ENCODE results near the gene RRM1. TPM values are rescaled to one million over a fixed set of nuclear protein-coding genes. Genes with fewer than 3 reads are reported as not detected.

Gene RRM1
- total RNA-seq, 1 experiment from 2014 or later: 88.8 TPM

DNA sequence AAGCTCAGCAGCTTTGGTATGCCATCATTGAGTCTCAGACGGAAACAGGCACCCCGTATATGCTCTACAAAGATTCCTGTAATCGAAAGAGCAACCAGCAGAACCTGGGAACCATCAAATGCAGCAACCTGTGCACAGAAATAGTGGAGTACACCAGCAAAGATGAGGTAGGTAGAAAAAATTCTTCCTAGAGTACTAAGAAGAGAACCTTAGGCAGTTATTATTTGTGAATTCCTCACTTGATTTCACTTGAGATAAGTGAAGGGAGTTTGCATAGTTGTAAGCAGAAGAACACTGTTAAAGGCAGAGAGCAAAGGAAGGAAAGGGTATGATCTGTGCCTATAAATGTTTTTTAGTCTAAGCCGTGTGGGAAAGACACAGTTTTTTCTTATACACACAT is 28.6 kb downstream of the RRM1 start:
- DNase-seq (ENCODE audit: low spot score) (no peak), ATAC-seq (no peak)
- no peaks in the 10 kb centered on the region for H3K4me1 Mint-ChIP-seq
- no peak for TF ChIP-seq ZBTB21 (CRISPR knock-in tag; IDR thresholded peaks at IDR 0.05; ENCODE audit: borderline replicate concordance)
- TF ChIP-seq ATF6 (CRISPR knock-in tag; IDR thresholded peaks at IDR 0.05): no peak
- no peak for TF ChIP-seq CBFB (CRISPR knock-in tag; IDR thresholded peaks at IDR 0.05; ENCODE audit: low read depth)
- no peak for TF ChIP-seq AR (CRISPR knock-in tag; IDR thresholded peaks at IDR 0.05)
- TF ChIP-seq KAT7 (CRISPR knock-in tag; IDR thresholded peaks at IDR 0.05; ENCODE audit: borderline replicate concordance): no peak
- TF ChIP-seq ZNF219 (CRISPR knock-in tag; IDR thresholded peaks at IDR 0.05; ENCODE audit: borderline replicate concordance): no peak
- no peak for TF ChIP-seq ZNF671 (CRISPR knock-in tag; IDR thresholded peaks at IDR 0.05)
- TF ChIP-seq EMX1 (CRISPR knock-in tag; IDR thresholded peaks at IDR 0.05): no peak
- TF ChIP-seq IRF2 (CRISPR knock-in tag; IDR thresholded peaks at IDR 0.05; ENCODE audit: borderline replicate concordance, low read depth): no peak
- TF ChIP-seq PRDM15 (CRISPR knock-in tag; IDR thresholded peaks at IDR 0.05): no peak
- TF ChIP-seq ZNF317 (CRISPR knock-in tag; IDR thresholded peaks at IDR 0.05; ENCODE audit: borderline replicate concordance, low read depth): no peak
- TF ChIP-seq ATF3 (CRISPR knock-in tag; conservative IDR thresholded peaks at IDR 0.05): no peak
- no peak for TF ChIP-seq MYBL2 (CRISPR knock-in tag; IDR thresholded peaks at IDR 0.05)
- TF ChIP-seq SP1 (CRISPR knock-in tag; conservative IDR thresholded peaks at IDR 0.05): no peak
- TF ChIP-seq CREM (CRISPR knock-in tag; IDR thresholded peaks at IDR 0.05): no peak
- no peak for TF ChIP-seq ZNF416 (CRISPR knock-in tag; IDR thresholded peaks at IDR 0.05)
- TF ChIP-seq, protein P1, sequence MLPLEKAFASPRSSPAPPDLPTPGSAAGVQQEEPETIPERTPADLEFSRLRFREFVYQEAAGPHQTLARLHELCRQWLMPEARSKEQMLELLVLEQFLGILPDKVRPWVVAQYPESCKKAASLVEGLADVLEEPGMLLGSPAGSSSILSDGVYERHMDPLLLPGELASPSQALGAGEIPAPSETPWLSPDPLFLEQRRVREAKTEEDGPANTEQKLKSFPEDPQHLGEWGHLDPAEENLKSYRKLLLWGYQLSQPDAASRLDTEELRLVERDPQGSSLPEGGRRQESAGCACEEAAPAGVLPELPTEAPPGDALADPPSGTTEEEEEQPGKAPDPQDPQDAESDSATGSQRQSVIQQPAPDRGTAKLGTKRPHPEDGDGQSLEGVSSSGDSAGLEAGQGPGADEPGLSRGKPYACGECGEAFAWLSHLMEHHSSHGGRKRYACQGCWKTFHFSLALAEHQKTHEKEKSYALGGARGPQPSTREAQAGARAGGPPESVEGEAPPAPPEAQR (CRISPR knock-in tag; IDR thresholded peaks at IDR 0.05): no peak
- no peak for TF ChIP-seq IRF1 (CRISPR knock-in tag; IDR thresholded peaks at IDR 0.05)
- TF ChIP-seq SMAD4 (CRISPR knock-in tag; IDR thresholded peaks at IDR 0.05): no peak
- TF ChIP-seq, protein P2, sequence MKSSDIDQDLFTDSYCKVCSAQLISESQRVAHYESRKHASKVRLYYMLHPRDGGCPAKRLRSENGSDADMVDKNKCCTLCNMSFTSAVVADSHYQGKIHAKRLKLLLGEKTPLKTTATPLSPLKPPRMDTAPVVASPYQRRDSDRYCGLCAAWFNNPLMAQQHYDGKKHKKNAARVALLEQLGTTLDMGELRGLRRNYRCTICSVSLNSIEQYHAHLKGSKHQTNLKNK (CRISPR knock-in tag; IDR thresholded peaks at IDR 0.05): no peak
- H3K27me3 Mint-ChIP-seq (ENCODE audit: low read depth): no peaks in the 10 kb centered on the region
- ChIA-PET CTCF (no interaction called here), POLR2A (no interaction called here)
- H3K4me3 Mint-ChIP-seq: no peak overlapping the region
- H3K36me3 Mint-ChIP-seq: peaks cover 64% of the 10 kb centered on the region
- no peaks in the 10 kb centered on the region for H3K9me3 Mint-ChIP-seq
- H3K27ac Mint-ChIP-seq: no peak overlapping the region

Measured in WTC11 (cell line).